Epithelial cell of proximal tubule (primary cell): ENCODE measurements around the gene PADI3. TPM values are rescaled to one million over a fixed set of nuclear protein-coding genes. Genes with fewer than 3 reads are reported as not detected.

Experiments
- DNase-seq: peaks from one replicate; pipeline ENCODE4 v3.0.0-alpha.2; 2011; ENCODE audit warnings: low read depth
- H3K4me3 ChIP-seq: 2 replicates; pipeline ENCODE4 v1.5.1; 2011; ENCODE audit warnings: low read depth, mild to moderate bottlenecking, low read length
- total RNA-seq: library from RNA; depleted of rRNA; stranded (reverse); fragments of >200 nt; gene quantifications from 2 replicates; pipeline ENCODE4 v1.2.3, GENCODE V29; 2015
- TF ChIP-seq, protein P1 (sequence below): conservative IDR thresholded peaks from 2 replicates; pipeline ENCODE4 v1.5.1; 2012; ENCODE audit warnings: low read depth, mild to moderate bottlenecking, low read length

Gene PADI3
- total RNA-seq, 1 donor from 2014 or later: not detected

DNA sequence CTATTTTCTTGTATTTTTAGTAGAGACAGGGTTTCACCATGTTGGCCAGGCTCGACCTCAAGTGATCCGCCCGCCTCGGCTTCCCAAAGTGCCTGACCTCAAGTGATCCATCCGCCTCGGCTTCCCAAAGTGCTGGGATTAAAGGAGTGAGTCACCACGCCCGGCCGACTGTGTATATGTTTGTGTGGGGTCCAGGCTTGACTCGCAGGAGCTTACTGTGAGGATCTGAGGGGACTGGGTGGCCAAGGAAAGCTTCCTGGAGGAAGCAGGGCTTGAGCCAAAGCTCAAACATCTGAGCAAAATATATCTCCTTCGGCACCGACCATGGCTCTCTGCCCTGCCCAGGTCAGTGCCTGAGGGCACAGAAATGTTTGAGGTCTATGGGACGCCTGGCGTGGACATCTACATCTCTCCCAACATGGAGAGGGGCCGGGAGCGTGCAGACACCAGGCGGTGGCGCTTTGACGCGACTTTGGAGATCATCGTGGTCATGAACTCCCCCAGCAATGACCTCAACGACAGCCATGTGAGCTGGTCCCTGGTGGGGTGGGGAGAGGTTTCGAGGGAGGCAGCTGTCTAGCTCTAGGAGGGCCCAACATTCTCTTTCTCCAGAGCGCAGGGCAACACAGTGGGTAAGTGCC lies 10.5 kb downstream of the PADI3 start:
- TF ChIP-seq, protein P1, sequence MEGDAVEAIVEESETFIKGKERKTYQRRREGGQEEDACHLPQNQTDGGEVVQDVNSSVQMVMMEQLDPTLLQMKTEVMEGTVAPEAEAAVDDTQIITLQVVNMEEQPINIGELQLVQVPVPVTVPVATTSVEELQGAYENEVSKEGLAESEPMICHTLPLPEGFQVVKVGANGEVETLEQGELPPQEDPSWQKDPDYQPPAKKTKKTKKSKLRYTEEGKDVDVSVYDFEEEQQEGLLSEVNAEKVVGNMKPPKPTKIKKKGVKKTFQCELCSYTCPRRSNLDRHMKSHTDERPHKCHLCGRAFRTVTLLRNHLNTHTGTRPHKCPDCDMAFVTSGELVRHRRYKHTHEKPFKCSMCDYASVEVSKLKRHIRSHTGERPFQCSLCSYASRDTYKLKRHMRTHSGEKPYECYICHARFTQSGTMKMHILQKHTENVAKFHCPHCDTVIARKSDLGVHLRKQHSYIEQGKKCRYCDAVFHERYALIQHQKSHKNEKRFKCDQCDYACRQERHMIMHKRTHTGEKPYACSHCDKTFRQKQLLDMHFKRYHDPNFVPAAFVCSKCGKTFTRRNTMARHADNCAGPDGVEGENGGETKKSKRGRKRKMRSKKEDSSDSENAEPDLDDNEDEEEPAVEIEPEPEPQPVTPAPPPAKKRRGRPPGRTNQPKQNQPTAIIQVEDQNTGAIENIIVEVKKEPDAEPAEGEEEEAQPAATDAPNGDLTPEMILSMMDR: no peak
- DNase-seq: no peak
- H3K4me3 ChIP-seq: no peak overlapping the region

DNA sequence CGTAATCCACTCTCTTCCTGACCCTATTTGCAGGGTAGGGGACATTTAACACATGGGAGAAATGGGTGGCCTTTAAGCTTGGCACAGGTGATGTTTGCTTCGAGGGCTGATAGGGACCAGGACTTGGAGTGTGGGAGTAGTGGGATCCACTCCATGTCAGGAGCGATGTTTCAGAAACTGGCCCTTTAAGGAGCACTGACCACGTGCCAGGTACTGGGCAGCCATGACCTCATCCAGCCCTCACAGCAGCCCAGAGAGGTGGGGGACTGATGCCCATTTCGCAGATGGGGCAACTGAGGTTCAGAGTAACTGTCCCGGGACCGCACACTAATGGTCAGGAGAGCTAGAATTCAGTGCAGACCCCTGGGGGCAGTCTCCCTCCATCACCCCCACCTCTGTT lies 11.4 kb downstream of the PADI3 start:
- TF ChIP-seq, protein P1: no peak
- no peak for DNase-seq
- H3K4me3 ChIP-seq: no peak overlapping the region

- no peak for DNase-seq
- TF ChIP-seq, protein P1: no peak
- H3K4me3 ChIP-seq: no peak overlapping the region
These were observed 11.8 kb downstream of the PADI3 start for GRCh38 chr1:17260738-17261137.

DNA sequence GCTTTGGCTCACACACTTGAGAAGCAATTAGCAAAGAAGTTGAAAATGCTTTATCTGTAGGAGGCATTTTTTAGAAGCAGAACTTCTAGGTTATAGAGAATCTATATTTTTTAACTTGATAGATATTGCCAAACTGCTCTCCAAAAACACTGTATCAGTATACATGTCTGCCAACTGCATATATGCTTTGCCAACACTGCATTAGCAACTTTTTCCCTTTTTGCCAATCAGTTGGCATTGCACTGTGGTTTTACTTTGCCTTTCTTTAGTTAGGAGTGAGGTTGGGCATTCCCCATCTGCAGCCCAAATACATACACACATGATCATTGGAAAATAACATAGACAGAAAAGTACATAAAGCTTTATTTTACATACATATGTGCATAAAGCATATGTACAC lies 15.0 kb downstream of the PADI3 start:
- no peak for DNase-seq
- no peak overlapping the region for H3K4me3 ChIP-seq
- TF ChIP-seq, protein P1: no peak

GRCh38 chr1:17264470-17264869 lies 15.6 kb downstream of the PADI3 start:
- TF ChIP-seq, protein P1: no peak
- no peak overlapping the region for H3K4me3 ChIP-seq
- DNase-seq: no peak

DNA sequence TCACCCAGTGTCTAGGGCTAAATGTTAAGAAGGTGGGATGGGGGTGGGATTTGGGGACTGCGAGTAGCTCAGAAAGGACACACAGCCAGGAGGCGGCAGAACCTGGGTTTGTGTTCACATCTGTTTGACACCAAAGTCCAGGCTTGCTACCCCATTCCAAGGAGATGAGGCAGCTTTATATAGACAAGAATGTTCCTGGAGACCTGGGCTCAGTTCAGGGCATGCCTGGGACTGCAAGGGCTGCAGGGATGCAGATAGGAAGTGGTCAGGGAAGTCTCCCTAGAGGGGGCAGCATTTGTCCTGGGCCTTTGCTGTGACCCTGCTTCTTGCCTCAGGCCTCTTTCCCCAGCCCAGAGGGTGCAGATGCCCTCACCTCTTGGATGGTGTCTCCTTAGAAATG lies 16.3 kb downstream of the PADI3 start:
- TF ChIP-seq, protein P1: no peak
- H3K4me3 ChIP-seq: no peak overlapping the region
- DNase-seq: no peak

DNA sequence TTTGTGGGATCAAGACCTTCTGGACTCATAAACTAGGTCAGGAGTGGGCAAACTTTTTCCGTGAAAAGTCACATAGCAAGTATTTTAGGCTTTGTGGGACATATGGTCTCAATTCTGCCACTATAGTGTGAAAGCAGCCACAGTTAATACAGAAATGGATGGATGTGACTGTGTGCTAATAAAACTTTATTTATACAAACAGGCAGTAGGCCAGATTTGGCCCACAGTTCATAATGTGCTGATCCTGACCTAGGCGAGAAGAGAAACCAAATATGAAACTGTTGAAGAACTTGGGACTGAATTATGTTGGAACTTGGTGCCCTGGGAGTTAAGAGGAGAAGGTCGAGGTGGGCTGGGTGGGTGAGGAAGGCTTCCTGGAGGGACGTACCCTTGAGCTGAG lies 17.1 kb downstream of the PADI3 start:
- no peak for DNase-seq
- no peak overlapping the region for H3K4me3 ChIP-seq
- TF ChIP-seq, protein P1: no peak
